Measurements from ENCODE around the gene MEIOSIN. TPM values are rescaled to one million over a fixed set of nuclear protein-coding genes. Genes with fewer than 3 reads are reported as not detected.
A peak's percentile ranks its signal among the peaks of the same experiment; 100 is the strongest.

The MEIOSIN gene
- total and polyA plus RNA-seq, 2 of the 13 experiments (the other 11 are each of a cell fraction or from before 2014, with no cell fraction given): not detected

DNA sequence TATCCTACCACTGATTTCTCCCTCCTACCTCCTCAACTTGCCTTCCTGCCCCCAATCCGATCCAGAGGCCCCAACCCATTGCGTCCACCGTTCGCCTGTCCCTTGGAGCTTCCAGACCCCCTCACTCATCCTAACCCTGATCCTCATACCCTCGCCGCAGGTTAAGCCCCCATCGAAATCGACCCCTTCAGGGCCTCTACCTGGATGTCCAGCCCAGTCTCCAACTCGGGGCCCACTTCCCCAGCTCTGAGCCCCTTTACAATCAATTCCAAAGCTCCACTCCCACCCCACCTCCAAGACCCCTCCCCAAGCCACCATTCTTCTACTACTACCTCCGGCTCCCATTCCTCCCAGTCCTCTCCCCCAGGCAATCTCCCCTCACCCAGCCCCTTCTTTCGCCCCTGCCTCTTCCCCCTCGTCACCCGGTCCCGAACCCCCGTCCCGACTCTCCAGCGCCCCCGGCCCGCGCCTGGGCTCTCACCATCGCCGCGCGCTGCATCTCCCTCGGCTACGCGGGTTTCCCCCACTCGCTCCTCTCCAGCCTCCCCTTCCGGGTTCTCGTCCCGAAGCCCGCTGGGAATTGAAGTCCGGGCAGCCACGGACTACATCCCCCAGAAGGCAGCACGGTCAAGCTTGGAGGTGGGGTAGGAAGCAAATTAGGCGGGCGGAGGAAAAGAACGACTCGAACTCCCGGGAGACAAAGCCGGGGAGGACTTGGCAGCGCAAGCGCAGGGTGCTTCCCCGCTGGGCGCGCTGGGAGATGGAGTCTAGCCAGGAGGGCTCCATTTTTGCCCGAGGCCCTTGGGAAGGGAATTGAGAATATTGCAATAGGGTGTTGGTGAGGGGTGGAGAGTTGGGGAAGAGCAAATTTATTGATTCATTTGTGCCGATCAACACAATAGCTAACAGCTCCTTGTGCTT, 2.6 kb upstream of the MEIOSIN start, which contains the start of gene FBXO46 (continued):
- TF ChIP-seq, protein P1, sequence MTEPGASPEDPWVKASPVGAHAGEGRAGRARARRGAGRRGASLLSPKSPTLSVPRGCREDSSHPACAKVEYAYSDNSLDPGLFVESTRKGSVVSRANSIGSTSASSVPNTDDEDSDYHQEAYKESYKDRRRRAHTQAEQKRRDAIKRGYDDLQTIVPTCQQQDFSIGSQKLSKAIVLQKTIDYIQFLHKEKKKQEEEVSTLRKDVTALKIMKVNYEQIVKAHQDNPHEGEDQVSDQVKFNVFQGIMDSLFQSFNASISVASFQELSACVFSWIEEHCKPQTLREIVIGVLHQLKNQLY (CRISPR knock-in tag; IDR thresholded peaks at IDR 0.05): no peak
- no peak for TF ChIP-seq ZNF282 (IDR thresholded peaks at IDR 0.05; ENCODE audit: partially characterized antibody)
- peak; percentile 94 for TF ChIP-seq ELF3 (CRISPR knock-in tag; IDR thresholded peaks at IDR 0.05)
- TF ChIP-seq, protein P2, sequence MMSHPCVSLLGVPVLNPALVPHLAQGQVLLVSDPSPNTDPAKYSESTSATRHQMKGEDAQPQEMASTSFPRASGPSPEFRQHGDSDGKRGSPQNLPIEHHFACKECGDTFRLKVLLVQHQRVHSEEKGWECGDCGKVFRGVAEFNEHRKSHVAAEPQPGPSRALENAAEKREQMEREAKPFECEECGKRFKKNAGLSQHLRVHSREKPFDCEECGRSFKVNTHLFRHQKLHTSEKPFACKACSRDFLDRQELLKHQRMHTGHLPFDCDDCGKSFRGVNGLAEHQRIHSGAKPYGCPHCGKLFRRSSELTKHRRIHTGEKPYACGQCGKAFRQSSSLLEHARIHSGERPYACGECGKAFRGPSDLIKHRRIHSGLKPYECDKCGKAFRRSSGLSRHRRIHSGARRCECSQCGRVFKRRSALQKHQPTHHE (CRISPR knock-in tag; IDR thresholded peaks at IDR 0.05; ENCODE audit: borderline replicate concordance): no peak
- TF ChIP-seq ZMAT3 (CRISPR knock-in tag; conservative IDR thresholded peaks at IDR 0.05): no peak
- no peak for TF ChIP-seq ZNF737 (CRISPR knock-in tag; IDR thresholded peaks at IDR 0.05; ENCODE audit: borderline replicate concordance)
- TF ChIP-seq, protein P3, sequence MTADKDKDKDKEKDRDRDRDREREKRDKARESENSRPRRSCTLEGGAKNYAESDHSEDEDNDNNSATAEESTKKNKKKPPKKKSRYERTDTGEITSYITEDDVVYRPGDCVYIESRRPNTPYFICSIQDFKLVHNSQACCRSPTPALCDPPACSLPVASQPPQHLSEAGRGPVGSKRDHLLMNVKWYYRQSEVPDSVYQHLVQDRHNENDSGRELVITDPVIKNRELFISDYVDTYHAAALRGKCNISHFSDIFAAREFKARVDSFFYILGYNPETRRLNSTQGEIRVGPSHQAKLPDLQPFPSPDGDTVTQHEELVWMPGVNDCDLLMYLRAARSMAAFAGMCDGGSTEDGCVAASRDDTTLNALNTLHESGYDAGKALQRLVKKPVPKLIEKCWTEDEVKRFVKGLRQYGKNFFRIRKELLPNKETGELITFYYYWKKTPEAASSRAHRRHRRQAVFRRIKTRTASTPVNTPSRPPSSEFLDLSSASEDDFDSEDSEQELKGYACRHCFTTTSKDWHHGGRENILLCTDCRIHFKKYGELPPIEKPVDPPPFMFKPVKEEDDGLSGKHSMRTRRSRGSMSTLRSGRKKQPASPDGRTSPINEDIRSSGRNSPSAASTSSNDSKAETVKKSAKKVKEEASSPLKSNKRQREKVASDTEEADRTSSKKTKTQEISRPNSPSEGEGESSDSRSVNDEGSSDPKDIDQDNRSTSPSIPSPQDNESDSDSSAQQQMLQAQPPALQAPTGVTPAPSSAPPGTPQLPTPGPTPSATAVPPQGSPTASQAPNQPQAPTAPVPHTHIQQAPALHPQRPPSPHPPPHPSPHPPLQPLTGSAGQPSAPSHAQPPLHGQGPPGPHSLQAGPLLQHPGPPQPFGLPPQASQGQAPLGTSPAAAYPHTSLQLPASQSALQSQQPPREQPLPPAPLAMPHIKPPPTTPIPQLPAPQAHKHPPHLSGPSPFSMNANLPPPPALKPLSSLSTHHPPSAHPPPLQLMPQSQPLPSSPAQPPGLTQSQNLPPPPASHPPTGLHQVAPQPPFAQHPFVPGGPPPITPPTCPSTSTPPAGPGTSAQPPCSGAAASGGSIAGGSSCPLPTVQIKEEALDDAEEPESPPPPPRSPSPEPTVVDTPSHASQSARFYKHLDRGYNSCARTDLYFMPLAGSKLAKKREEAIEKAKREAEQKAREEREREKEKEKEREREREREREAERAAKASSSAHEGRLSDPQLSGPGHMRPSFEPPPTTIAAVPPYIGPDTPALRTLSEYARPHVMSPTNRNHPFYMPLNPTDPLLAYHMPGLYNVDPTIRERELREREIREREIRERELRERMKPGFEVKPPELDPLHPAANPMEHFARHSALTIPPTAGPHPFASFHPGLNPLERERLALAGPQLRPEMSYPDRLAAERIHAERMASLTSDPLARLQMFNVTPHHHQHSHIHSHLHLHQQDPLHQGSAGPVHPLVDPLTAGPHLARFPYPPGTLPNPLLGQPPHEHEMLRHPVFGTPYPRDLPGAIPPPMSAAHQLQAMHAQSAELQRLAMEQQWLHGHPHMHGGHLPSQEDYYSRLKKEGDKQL (CRISPR knock-in tag; IDR thresholded peaks at IDR 0.05; ENCODE audit: low read depth): no peak
- TF ChIP-seq DR1 (CRISPR knock-in tag; IDR thresholded peaks at IDR 0.05): peak; percentile 24; the same call in 1 of the 2 replicates
- no peak for TF ChIP-seq ZSCAN12 (CRISPR knock-in tag; IDR thresholded peaks at IDR 0.05)
- no peak for TF ChIP-seq NFYC (CRISPR knock-in tag; IDR thresholded peaks at IDR 0.05)
- no peak for TF ChIP-seq ZNF326 (CRISPR knock-in tag; IDR thresholded peaks at IDR 0.05; ENCODE audit: borderline replicate concordance)
- no peak for TF ChIP-seq ZSCAN22 (CRISPR knock-in tag; IDR thresholded peaks at IDR 0.05)
- TF ChIP-seq, protein P4, sequence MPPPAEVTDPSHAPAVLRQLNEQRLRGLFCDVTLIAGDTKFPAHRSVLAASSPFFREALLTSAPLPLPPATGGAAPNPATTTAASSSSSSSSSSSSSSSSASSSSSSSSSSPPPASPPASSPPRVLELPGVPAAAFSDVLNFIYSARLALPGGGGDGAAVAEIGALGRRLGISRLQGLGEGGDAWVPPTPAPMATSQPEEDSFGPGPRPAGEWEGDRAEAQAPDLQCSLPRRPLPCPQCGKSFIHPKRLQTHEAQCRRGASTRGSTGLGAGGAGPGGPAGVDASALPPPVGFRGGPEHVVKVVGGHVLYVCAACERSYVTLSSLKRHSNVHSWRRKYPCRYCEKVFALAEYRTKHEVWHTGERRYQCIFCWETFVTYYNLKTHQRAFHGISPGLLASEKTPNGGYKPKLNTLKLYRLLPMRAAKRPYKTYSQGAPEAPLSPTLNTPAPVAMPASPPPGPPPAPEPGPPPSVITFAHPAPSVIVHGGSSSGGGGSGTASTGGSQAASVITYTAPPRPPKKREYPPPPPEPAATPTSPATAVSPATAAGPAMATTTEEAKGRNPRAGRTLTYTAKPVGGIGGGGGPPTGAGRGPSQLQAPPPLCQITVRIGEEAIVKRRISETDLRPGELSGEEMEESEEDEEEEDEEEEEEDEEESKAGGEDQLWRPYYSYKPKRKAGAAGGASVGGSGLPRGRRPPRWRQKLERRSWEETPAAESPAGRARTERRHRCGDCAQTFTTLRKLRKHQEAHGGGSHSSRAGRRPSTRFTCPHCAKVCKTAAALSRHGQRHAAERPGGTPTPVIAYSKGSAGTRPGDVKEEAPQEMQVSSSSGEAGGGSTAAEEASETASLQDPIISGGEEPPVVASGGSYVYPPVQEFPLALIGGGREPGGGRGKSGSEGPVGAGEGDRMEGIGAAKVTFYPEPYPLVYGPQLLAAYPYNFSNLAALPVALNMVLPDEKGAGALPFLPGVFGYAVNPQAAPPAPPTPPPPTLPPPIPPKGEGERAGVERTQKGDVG (CRISPR knock-in tag; IDR thresholded peaks at IDR 0.05; ENCODE audit: borderline replicate concordance): no peak
- TF ChIP-seq, protein P5, sequence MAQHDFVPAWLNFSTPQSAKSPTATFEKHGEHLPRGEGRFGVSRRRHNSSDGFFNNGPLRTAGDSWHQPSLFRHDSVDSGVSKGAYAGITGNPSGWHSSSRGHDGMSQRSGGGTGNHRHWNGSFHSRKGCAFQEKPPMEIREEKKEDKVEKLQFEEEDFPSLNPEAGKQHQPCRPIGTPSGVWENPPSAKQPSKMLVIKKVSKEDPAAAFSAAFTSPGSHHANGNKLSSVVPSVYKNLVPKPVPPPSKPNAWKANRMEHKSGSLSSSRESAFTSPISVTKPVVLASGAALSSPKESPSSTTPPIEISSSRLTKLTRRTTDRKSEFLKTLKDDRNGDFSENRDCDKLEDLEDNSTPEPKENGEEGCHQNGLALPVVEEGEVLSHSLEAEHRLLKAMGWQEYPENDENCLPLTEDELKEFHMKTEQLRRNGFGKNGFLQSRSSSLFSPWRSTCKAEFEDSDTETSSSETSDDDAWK (CRISPR knock-in tag; IDR thresholded peaks at IDR 0.05): no peak
- TF ChIP-seq ATF1 (CRISPR knock-in tag; IDR thresholded peaks at IDR 0.05): peak; percentile 35; the same call in 1 of the 2 replicates
- peak; percentile 93 for TF ChIP-seq IRF2 (CRISPR knock-in tag; IDR thresholded peaks at IDR 0.05)
- TF ChIP-seq MAF1 (CRISPR knock-in tag; IDR thresholded peaks at IDR 0.05; ENCODE audit: borderline replicate concordance): no peak

All from HepG2 (cell line).